ENCODE data around the gene AGXT2.

Gene AGXT2

DNA sequence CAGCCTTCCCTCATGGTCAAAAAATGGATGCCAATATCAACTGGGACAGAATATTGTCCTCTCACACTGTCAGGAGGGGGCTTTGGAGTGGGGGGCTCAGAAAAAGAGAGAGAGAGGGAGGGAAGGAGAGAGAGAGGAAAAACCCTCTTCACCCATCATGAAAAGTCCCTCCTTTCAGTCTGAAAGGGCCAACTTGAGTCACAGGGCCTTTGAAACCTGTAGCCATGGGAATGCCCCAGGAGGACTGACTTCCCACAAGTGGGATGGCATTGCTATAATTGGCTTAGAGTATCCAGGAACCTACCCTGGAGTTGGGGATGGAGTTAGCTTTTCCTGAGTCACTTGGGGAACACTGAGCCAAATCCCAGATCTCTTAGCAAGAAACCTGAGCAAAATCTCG is 77.2 kb downstream of the AGXT2 start:
- TF ChIP-seq, protein P1, sequence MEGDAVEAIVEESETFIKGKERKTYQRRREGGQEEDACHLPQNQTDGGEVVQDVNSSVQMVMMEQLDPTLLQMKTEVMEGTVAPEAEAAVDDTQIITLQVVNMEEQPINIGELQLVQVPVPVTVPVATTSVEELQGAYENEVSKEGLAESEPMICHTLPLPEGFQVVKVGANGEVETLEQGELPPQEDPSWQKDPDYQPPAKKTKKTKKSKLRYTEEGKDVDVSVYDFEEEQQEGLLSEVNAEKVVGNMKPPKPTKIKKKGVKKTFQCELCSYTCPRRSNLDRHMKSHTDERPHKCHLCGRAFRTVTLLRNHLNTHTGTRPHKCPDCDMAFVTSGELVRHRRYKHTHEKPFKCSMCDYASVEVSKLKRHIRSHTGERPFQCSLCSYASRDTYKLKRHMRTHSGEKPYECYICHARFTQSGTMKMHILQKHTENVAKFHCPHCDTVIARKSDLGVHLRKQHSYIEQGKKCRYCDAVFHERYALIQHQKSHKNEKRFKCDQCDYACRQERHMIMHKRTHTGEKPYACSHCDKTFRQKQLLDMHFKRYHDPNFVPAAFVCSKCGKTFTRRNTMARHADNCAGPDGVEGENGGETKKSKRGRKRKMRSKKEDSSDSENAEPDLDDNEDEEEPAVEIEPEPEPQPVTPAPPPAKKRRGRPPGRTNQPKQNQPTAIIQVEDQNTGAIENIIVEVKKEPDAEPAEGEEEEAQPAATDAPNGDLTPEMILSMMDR (IDR thresholded peaks at IDR 0.05; ENCODE audit: extremely low read depth, missing control alignments), result no peak
- no peak for DNase-seq (ENCODE audit: low spot score)

DNA sequence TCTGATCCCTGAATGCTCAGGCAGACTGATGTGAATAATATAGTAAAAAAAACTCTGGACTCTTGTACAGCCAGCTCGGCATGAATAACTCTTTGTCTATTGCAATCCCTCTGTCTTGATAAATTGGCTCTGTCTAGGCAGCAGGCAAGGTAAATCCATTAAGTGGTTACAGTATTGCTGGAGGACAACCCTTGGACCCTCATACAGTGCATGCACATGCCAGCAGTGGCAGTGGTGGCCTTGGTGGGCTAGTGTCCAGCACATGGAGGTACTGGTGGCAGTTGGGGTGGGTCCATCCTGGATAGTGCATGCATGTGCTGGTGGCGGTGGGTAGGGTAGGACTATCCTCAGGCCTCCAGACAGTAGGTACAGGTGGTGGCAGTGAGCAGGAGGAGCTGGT is 79.5 kb downstream of the AGXT2 start:
- TF ChIP-seq, protein P1 (IDR thresholded peaks at IDR 0.05; ENCODE audit: extremely low read depth, missing control alignments), result no peak
- DNase-seq (ENCODE audit: low spot score), result no peak

DNA sequence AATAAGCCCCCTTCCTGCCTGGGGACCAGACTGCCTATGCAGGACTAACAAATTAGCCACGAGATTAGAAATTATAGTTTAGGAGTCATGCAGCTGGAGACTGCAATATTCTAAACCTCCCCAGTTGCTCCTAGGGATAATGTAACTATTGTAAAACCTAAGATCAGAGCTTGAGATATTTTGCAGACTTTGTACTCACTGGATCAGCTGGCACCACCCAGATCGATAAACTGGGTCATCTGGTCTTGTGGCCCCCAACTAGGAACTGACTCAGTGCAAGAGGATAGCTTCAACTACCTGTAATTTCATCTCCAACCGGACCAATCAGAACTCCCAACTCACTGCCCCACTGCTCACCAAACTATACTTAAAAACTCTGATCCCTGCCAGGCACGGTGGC is 80.2 kb downstream of the AGXT2 start:
- no peak for DNase-seq (ENCODE audit: low spot score)
- TF ChIP-seq, protein P1 (IDR thresholded peaks at IDR 0.05; ENCODE audit: extremely low read depth, missing control alignments), result no peak

DNA sequence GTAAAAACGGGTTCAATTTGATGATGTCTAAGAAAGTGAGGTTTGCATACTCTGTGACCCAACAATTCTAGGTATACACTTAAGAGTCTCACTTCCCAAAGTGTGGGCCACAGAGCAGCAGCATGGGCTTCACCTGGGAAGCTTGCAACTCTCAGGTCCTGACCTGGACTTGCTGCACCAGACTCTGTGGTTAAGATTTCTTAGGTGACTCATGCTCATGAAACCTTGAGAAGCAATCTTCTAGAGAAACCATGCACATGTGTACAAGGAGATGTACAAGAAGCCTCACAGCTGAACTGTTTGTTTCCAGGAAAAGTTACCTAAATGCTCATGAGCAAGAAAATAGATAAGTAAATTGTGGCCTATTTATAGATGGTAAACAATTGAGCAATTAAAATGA is 88.4 kb downstream of the AGXT2 start:
- TF ChIP-seq, protein P1 (IDR thresholded peaks at IDR 0.05; ENCODE audit: extremely low read depth, missing control alignments), result no peak
- DNase-seq (ENCODE audit: low spot score), result peak; percentile 44

DNA sequence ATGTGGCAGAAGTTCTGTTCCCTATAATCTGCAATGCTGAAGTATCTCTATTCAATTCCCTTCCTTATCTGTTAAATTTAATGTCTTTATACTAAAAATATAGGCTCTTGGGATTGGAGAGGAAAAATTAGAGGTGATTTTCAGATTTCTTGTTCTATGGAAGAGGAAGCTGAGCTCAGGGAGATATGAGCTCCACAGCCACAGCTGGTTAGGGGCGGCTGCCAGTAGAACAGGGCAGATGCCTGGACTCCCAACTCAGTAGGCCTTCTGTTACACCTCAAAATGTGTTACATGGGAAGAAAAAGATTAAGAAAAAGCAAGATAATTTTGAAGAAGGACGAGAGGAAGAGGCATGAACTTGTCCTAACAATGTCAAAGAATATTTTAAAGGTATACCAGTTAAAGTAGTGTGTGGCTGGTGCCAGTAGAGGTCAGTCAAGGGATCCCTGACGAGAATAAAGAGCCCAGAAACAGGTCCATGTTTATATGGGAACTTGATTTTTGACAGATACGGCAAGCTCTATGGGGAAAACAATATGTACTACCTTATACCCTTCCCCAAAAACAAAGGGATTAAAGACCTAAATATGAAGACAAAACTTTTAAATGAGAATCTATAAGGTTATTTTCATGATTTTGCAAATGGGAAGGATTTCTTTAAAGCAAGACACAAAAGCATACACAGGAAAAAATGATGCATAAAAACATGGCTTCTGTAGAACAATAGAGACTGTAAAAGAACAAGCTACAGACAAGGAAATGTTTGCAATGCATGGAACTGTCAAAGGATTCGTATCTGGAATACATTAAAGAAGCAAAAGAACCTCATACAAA is 89.7 kb downstream of the AGXT2 start:
- TF ChIP-seq, protein P1 (IDR thresholded peaks at IDR 0.05; ENCODE audit: extremely low read depth, missing control alignments), result peak; percentile 45
- peak; percentile 41 for DNase-seq (ENCODE audit: low spot score)

DNA sequence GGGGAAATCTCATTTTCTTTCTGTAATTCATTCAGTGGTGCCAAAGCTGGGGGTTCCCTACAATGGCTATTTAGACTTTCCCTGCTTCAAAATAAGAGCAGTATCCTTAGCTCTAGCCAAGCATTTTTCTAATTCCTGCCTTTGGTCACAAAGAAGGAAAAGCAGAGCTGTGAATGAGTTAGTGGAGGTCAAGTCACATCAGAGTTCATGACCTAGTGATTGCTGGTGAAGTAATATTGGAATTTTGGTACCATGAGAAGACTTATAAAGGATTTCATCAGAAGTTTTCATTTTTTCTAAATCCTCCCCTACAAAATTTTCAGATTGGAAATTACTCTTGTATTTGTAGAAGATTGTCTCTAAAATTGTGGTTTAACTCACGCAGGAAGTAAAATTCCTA is 90.4 kb downstream of the AGXT2 start:
- no peak for DNase-seq (ENCODE audit: low spot score)
- TF ChIP-seq, protein P1 (IDR thresholded peaks at IDR 0.05; ENCODE audit: extremely low read depth, missing control alignments), result no peak
